Neural progenitor cell (in vitro differentiated cells): ENCODE measurements around the gene SLC25A12.

Experiments
- CTCF ChIP-seq: fragments of 200-600 bp; sonication (generic); IDR thresholded peaks from 2 replicates; pipeline ENCODE4 v1.5.1; 2017; ENCODE audit warnings: antibody characterized with exemption, mild to moderate bottlenecking
- EZH2 ChIP-seq: fragments of 200-600 bp; sonication (generic); IDR thresholded peaks from 2 replicates; pipeline ENCODE4 v1.6.1; 2017; ENCODE audit warnings: antibody characterized with exemption, mild to moderate bottlenecking, moderate library complexity
- EZH2phosphoT487 ChIP-seq: fragments of 200-600 bp; sonication (generic); IDR thresholded peaks from 2 replicates; pipeline ENCODE4 v1.6.1; 2017; ENCODE audit warnings: antibody characterized with exemption

DNA sequence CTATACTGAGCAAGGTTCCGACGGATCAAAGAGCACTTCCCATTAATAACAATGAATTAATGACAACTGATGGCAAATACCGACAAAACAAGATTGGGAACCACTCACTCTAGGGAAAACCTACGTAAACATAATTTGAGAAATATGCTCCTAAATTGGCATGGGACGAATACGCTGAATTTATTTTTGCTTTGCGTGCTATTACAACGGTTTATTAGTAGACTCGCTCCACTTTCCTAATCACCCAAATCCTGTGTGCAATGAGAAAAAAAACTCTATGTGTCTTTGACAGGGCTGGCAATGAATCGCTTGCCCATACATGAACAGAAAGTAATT is 536 bp upstream of the SLC25A12 start:
- TF ChIP-seq CTCF (no peak), EZH2 (no peak), EZH2phosphoT487 (no peak)
